H1 (cell line): ENCODE measurements around the gene PCSK1N.

ENCODE experiments used
- CHD2 ChIP-seq: IDR thresholded peaks from 2 replicates; pipeline ENCODE4 v1.6.1; 2012; ENCODE audit warnings: low read length, improper control_type of control experiment
- CTCF ChIP-seq, 3 experiments: IDR thresholded peaks; 1 replicate in 2 of 3; 2 replicates in 1 of 3; pipeline versions ENCODE4 v1.5.1 to v1.6.1; 2011; ENCODE audit warnings: low read length in 3 of 3, mild to moderate bottlenecking in 3 of 3, inconsistent platforms in 2 of 3, low read depth in 1 of 3, moderate library complexity in 1 of 3; ENCODE audit not compliant: insufficient read depth in 1 of 3; ENCODE audit errors: control extremely low read depth in 1 of 3

- no peak for TF ChIP-seq CTCF (IDR thresholded peaks at IDR 0.05; ENCODE audit: control extremely low read depth in 1 of 3, insufficient read depth in 1 of 3, low read depth in 1 of 3, low read length in 3 of 3)
- TF ChIP-seq CHD2 = no peak
Observed at GRCh38 chrX:48782216-48782615, 53.2 kb downstream of the PCSK1N start.
